Measurements from ENCODE around the gene CPEB4.

The CPEB4 gene

DNA sequence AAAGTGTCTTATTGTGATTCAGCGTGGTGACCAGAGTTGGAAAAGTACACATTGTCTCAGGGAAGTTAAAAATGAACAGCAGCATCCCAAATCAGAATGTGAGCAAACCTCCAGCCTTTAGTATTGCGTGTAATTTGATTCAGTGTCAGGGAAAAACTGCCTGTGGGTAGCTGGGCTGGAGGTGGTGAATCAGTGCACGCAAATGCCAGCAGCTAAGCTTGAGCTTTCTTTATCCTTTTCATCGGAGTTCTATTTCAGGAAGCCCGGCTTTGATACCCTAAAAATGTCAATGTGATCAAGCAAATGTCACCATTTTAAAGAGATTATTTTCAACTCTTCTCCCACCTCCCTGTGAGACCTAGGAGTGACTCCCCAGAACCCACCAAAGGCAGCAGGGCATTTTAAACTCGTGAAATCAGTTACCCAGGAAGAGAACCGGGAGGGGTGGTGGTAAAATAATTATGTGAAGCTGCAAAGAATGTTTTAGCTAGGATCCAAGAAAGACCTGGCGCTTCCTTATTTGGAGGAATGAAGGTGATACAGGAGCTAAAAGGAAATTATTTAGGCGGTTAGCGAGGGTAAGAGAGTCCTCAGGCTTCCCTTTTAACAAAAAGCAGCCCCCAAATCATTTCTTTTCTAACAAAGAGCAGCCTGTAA lies 75.2 kb downstream of the CPEB4 start:
- DNase-seq (ENCODE audit: low spot score): no peak
- in situ Hi-C loops (cut with MboI; ENCODE audit: low sequenced_read_pairs, unreplicated experiment): no loop called here
- TF ChIP-seq, protein P1, sequence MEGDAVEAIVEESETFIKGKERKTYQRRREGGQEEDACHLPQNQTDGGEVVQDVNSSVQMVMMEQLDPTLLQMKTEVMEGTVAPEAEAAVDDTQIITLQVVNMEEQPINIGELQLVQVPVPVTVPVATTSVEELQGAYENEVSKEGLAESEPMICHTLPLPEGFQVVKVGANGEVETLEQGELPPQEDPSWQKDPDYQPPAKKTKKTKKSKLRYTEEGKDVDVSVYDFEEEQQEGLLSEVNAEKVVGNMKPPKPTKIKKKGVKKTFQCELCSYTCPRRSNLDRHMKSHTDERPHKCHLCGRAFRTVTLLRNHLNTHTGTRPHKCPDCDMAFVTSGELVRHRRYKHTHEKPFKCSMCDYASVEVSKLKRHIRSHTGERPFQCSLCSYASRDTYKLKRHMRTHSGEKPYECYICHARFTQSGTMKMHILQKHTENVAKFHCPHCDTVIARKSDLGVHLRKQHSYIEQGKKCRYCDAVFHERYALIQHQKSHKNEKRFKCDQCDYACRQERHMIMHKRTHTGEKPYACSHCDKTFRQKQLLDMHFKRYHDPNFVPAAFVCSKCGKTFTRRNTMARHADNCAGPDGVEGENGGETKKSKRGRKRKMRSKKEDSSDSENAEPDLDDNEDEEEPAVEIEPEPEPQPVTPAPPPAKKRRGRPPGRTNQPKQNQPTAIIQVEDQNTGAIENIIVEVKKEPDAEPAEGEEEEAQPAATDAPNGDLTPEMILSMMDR (IDR thresholded peaks at IDR 0.05; ENCODE audit: borderline replicate concordance, control extremely low read depth, extremely low read depth, insufficient read depth, missing control alignments): no peak

DNA sequence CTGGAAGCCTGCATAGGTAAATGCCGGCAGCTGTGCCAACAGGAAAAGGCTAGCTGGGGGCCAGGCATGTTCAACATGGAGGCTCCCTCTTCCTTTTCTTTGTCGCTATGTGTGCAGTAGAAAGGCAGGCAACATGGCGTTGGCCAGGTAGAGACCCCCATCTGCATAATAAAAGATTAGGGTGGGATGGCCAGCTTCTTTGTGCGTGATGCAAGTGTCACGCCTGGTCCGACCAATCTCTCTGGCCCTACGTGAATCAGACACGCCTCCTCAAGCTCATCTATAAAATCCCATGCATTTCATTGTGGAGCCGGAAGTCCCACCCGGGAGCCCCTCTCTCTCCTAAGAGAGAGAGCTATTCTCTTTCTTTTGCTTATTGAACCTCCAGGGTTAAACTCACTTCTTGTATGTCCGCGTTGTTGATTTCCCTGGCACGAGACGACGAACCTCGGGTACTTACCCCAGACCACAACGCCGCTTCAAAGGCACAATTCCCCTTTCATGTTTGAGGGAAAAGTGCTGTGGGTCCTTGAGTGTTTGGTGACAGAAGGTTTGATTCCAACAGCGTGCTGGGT lies 75.8 kb downstream of the CPEB4 start:
- TF ChIP-seq, protein P1 (IDR thresholded peaks at IDR 0.05; ENCODE audit: borderline replicate concordance, control extremely low read depth, extremely low read depth, insufficient read depth, missing control alignments): no peak
- no peak for DNase-seq (ENCODE audit: low spot score)
- in situ Hi-C loops (cut with MboI; ENCODE audit: low sequenced_read_pairs, unreplicated experiment): no loop called here

DNA sequence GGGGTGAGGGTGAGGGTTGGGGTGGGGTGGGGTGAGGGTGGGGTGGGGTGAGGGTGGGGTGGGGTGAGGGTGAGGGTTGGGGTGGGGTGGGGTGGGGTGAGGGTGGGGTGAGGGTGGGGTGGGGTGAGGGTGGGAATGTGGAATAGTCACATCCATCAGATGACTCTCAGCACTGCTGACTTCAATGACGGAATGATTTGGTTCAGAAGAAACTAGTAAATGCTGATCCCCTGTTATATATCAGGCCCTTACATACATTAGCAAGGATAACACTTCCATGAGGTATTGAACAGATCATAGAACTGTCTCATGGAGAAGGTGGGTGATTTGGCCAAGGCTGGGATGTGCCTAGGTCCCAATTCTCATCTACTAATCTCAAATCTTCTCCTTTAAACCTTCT lies 76.4 kb downstream of the CPEB4 start:
- no peak for DNase-seq (ENCODE audit: low spot score)
- in situ Hi-C loops (cut with MboI; ENCODE audit: low sequenced_read_pairs, unreplicated experiment): no loop called here
- TF ChIP-seq, protein P1 (IDR thresholded peaks at IDR 0.05; ENCODE audit: borderline replicate concordance, control extremely low read depth, extremely low read depth, insufficient read depth, missing control alignments): no peak

DNA sequence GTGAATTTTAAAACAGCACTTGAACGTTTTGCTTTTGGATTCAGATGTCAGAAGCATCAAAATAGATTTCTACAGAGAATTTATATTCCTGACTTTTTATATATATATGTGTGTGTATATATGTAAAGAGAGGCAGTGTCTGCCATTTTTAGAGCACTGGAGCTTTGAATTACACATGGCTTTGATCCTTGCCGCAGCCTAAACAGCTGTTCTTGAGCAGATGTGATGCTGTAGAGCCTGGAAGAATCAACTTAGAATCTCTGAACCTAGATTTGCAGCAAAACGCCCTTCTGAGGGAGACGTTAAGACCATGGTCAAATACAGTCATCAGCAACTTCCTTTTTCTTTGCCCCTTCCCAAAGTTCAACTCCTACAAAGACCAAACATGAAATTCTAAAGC lies 79.1 kb downstream of the CPEB4 start:
- no peak for DNase-seq (ENCODE audit: low spot score)
- in situ Hi-C loops (cut with MboI; ENCODE audit: low sequenced_read_pairs, unreplicated experiment): loop anchor here (5.0 kb wide), 1 partner anchor 350 kb away; the partner anchor contains the start of gene BOD1
- TF ChIP-seq, protein P1 (IDR thresholded peaks at IDR 0.05; ENCODE audit: borderline replicate concordance, control extremely low read depth, extremely low read depth, insufficient read depth, missing control alignments): no peak

DNA sequence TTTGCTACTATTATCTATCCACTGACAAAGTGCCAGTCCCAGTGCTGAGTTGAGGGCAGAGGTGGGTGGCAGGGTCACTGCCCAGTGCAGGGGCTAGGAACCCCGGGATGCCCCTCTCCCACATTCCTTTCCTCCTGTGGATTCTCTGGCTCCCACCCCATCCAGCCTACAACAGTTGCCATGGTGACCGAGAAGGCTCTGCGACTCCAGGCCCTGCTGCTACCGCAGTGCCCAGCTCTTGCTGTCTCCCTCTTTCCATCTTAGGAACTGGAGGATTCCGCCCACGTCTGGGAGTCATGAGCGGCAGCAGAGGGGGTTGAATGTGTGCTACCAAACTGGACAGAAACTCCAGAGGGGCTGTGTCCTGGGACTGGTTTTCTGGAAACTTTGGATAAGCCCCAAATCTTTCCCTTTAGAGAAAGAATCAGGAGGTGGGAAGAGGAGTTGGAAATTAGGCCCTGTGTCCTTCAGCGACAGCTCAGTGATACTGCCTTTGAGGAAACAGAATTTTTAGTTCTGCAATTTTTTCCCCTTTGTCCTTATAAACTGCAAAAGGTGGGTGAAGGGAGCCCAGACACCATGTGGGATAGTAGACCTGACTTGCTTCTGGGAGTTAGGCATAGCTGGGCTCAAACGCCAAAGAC lies 80.1 kb downstream of the CPEB4 start:
- no peak for DNase-seq (ENCODE audit: low spot score)
- TF ChIP-seq, protein P1 (IDR thresholded peaks at IDR 0.05; ENCODE audit: borderline replicate concordance, control extremely low read depth, extremely low read depth, insufficient read depth, missing control alignments): no peak
- in situ Hi-C loops (cut with MboI; ENCODE audit: low sequenced_read_pairs, unreplicated experiment): loop anchor here (5.0 kb wide), 1 partner anchor 351 kb away; the partner anchor contains the start of gene BOD1

DNA sequence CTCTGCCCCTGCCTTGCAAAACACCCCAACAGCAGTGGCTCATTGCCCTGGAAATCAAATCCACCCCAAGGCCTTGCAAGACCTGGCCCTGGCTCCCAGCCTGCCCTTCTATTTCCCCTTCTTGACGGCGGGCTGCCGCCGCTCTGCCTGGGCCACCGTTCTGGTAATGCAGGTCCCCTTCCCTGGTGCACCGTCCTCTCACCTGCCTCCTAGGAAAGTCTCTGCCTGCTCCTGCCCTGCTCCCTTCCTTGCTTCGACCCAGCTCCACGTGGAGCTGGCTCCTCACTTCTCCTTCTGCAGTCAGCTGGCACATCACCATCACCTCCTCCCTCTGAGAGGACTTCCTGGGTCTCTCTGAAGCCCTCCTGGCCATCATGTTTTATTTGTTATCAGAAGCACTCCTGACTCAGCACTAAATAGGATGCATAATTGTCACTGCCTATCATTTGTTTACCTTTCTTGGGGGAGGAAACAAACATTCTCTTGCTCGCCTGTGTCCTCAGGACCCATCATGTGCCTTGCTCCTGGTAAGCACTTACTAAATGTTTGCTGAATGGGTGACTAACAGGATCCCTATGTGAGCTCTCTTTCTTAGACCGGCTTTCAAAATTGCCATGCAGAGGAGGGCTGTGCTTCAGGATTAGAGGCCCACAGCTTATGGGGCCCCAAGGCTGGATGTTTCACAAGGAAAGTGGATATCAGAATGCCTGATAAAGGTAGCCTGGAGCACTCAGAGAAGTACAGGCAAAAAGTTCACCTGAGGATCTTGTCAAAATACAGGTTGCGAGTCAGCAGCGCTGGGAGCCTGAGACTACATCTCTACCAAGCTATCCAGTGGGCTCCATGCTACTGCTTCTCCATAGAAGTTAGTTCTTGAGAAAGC lies 81.3 kb downstream of the CPEB4 start:
- in situ Hi-C loops (cut with MboI; ENCODE audit: low sequenced_read_pairs, unreplicated experiment): loop anchor here (5.0 kb wide), 1 partner anchor 352 kb away; the partner anchor contains the start of gene BOD1
- TF ChIP-seq, protein P1 (IDR thresholded peaks at IDR 0.05; ENCODE audit: borderline replicate concordance, control extremely low read depth, extremely low read depth, insufficient read depth, missing control alignments): no peak
- DNase-seq (ENCODE audit: low spot score): peak; percentile 20

Measured in GM13976 (cell line).